Endothelial cell of umbilical vein (primary cell): ENCODE results near the gene HCFC1. TPM values are rescaled to one million over a fixed set of nuclear protein-coding genes. Genes with fewer than 3 reads are reported as not detected.

Experiments
- BruUV-seq: library from RNA; stranded (reverse); fragments of 400-500 nt; replicated peaks from 2 replicates; lab custom pipeline; 2021; lab: Mats Ljungman, UMichigan
- CTCF ChIA-PET: fragments of 300-600, 350-600 bp; sonication (Branson Sonifier 250); formaldehyde crosslinking; loops from one replicate; lab custom pipeline; 2021; ENCODE audit warnings: antibody characterized with exemption, inconsistent platforms; lab: Charles Lee
- POLR2A ChIA-PET: fragments of 300-600, 350-600 bp; sonication (Branson Sonifier 250); formaldehyde crosslinking; loops from one replicate; lab custom pipeline; 2021; ENCODE audit warnings: antibody characterized with exemption, inconsistent platforms; lab: Charles Lee
- DNase-seq: peaks from one replicate; pipeline ENCODE4 v3.0.0-alpha.2; 2011; ENCODE audit warnings: low read depth, low spot score
- FAIRE-seq: peaks from 2 replicates; lab custom pipeline; 2011; peaks lifted over from hg19 to GRCh38; lab: Jason Lieb, UNC
- H2AFZ ChIP-seq: 2 replicates; pipeline ENCODE4 v1.6.0; 2012; ENCODE audit warnings: low read depth, low read length, control low read depth, inconsistent platforms
- H3K27ac ChIP-seq: 2 replicates; pipeline ENCODE4 v1.5.1; 2011; ENCODE audit warnings: low read depth, mild to moderate bottlenecking, control low read depth, low read length, moderate library complexity; ENCODE audit not compliant: insufficient read depth
- H3K27me3 ChIP-seq, 2 experiments: 2 replicates each; pipeline versions ENCODE4 v1.6.0 to v1.6.1; 2011; ENCODE audit warnings: low read length in 2 of 2, mixed read lengths in 1 of 2; ENCODE audit not compliant: control insufficient read depth in 2 of 2, insufficient read depth in 2 of 2
- H3K36me3 ChIP-seq, 2 experiments: 2 replicates in 1 of 2; 3 replicates in 1 of 2; pipeline ENCODE4 v1.5.1; 2011; ENCODE audit warnings: low read length in 2 of 2, mild to moderate bottlenecking in 1 of 2, moderate library complexity in 1 of 2; ENCODE audit not compliant: control insufficient read depth in 2 of 2, insufficient read depth in 2 of 2; ENCODE audit errors: extremely low read depth in 1 of 2
- H3K4me1 ChIP-seq: 3 replicates; pipeline ENCODE4 v1.5.1; 2011; ENCODE audit warnings: mild to moderate bottlenecking, low read length; ENCODE audit not compliant: control insufficient read depth, insufficient read depth; ENCODE audit errors: extremely low read depth
- H3K4me2 ChIP-seq: 2 replicates; pipeline ENCODE4 v1.6.1; 2011; ENCODE audit warnings: low read length, control low read depth, mixed read lengths; ENCODE audit not compliant: insufficient read depth
- H3K4me3 ChIP-seq, 3 experiments: fragments of 200-600 bp in 1 of 3; sonication (generic), shearing (Covaris generic) in 1 of 3; replicated peaks in 1 of 3; 2 replicates each; pipeline ENCODE4 v1.5.1; 2011 to 2016; ENCODE audit warnings: control low read depth in 3 of 3, low read length in 3 of 3, mild to moderate bottlenecking in 2 of 3, inconsistent platforms in 1 of 3, low read depth in 1 of 3, moderate library complexity in 1 of 3; ENCODE audit not compliant: insufficient read depth in 1 of 3
- H3K79me2 ChIP-seq: 2 replicates; pipeline ENCODE4 v1.6.0; 2012; ENCODE audit warnings: low read length, inconsistent platforms; ENCODE audit not compliant: control insufficient read depth, insufficient read depth
- H3K9ac ChIP-seq: replicated peaks from 2 replicates; pipeline ENCODE3; 2011; ENCODE audit warnings: low read length, control low read depth; ENCODE audit not compliant: insufficient read depth; ENCODE audit errors: extremely low read depth
- H3K9me1 ChIP-seq: replicated peaks from 3 replicates; pipeline ENCODE4 v1.6.0; 2011; ENCODE audit warnings: mild to moderate bottlenecking, low read length; ENCODE audit not compliant: control insufficient read depth, insufficient read depth; ENCODE audit errors: extremely low read depth
- H3K9me3 ChIP-seq: replicated peaks from 2 replicates; pipeline ENCODE4 v1.5.1; 2012; ENCODE audit warnings: low read length, inconsistent platforms; ENCODE audit not compliant: control insufficient read depth, insufficient read depth
- H4K20me1 ChIP-seq: replicated peaks from 2 replicates; pipeline ENCODE3; 2011; ENCODE audit warnings: mild to moderate bottlenecking, low read length; ENCODE audit not compliant: control insufficient read depth, insufficient read depth; ENCODE audit errors: extremely low read depth
- CTCF ChIP-seq, 2 donors: IDR thresholded peaks; 1 replicate in 1 of 2; 2 replicates in 1 of 2; pipeline ENCODE4 v1.5.1; 2011; ENCODE audit warnings: low read length in 2 of 2, mild to moderate bottlenecking in 2 of 2, moderate library complexity in 2 of 2, control low read depth in 1 of 2, inconsistent platforms in 1 of 2, low read depth in 1 of 2; ENCODE audit not compliant: insufficient read depth in 1 of 2; ENCODE audit errors: extremely low read depth in 1 of 2
- EZH2 ChIP-seq: IDR thresholded peaks from 2 replicates; pipeline ENCODE4 v1.6.1; 2012; ENCODE audit warnings: borderline replicate concordance, low read depth, mild to moderate bottlenecking, moderate library complexity, low read length, inconsistent platforms; ENCODE audit not compliant: severe bottlenecking
- FOS ChIP-seq: IDR thresholded peaks from 2 replicates; pipeline ENCODE4 v1.6.1; 2011; ENCODE audit warnings: mild to moderate bottlenecking, low read length, moderate library complexity, borderline replicate concordance; ENCODE audit not compliant: insufficient read depth
- GATA2 ChIP-seq: IDR thresholded peaks from 2 replicates; pipeline ENCODE4 v1.7.0; 2011; ENCODE audit warnings: low read depth, mild to moderate bottlenecking, moderate library complexity, mixed read lengths, low read length; ENCODE audit not compliant: insufficient read length, insufficient read depth
- JUN ChIP-seq: IDR thresholded peaks from 2 replicates; pipeline ENCODE4 v1.6.1; 2011; ENCODE audit warnings: borderline replicate concordance, low read depth; ENCODE audit not compliant: insufficient read length, insufficient read depth
- MAX ChIP-seq: IDR thresholded peaks from 2 replicates; pipeline ENCODE4 v1.6.1; 2011; ENCODE audit not compliant: insufficient read depth, insufficient read length
- MYC ChIP-seq: IDR thresholded peaks from one replicate; pipeline ENCODE4 v1.6.1; 2011; ENCODE audit warnings: mild to moderate bottlenecking, low read depth, low read length
- POLR2A ChIP-seq: IDR thresholded peaks from 2 replicates; pipeline ENCODE4 v1.6.1; 2012; ENCODE audit warnings: low read depth, mild to moderate bottlenecking, control low read depth, low read length
- POLR2AphosphoS5 ChIP-seq: IDR thresholded peaks from 2 replicates; pipeline ENCODE4 v1.6.1; 2012; ENCODE audit warnings: low read depth, mild to moderate bottlenecking, control low read depth, low read length, moderate library complexity; ENCODE audit not compliant: insufficient read depth
- dilution Hi-C: fragments of 300-500 bp; cut with MboI; formaldehyde crosslinking; loops from one replicate; pipeline ENCODE4 v1.15.0; 2019; ENCODE audit warnings: low sequenced_read_pairs; ENCODE audit not compliant: extremely low pct_ligation_motif_present
- intact Hi-C: fragments of 100-400 bp; cut with micrococcal nuclease; formaldehyde crosslinking; loops from one replicate; pipeline ENCODE4 v1.10.0; 2022
- polyA plus RNA-seq, 4 experiments: library from polyadenylated mRNA; depleted of rRNA in 3 of 4; stranded (reverse) in 3 of 4; unstranded in 1 of 4; fragments of >200 nt; gene quantifications; 2 replicates each; pipeline versions ENCODE4 v1.2.1 to v1.2.3, GENCODE V29; 2011 to 2012; ENCODE audit warnings: missing spikeins in 1 of 4
- total RNA-seq: library from RNA; stranded (reverse); gene quantifications from 2 replicates; pipeline ENCODE4 v1.2.3, GENCODE V29; 2021

The HCFC1 gene
- total and polyA plus RNA-seq, 2 donors (not counting 3 experiments of a cell fraction or from before 2014, with no cell fraction given): 15.9 to 85.9 TPM

GRCh38 chrX:153927922-153928760 is 43.5 kb downstream of the HCFC1 start:
- Histone ChIP-seq H3K36me3 (peaks cover 0 to 14% of the 10 kb centered on the region in 2 experiments), H4K20me1 (no peaks in the 10 kb centered on the region), H2AFZ (no peak overlapping the region), H3K27me3 (no peaks in the 10 kb centered on the region), H3K4me1 (peaks cover 44% of the 10 kb centered on the region), H3K9me1 (no peaks in the 10 kb centered on the region), H3K79me2 (peaks cover 18% of the 10 kb centered on the region), H3K4me2 (peak overlapping the region; percentile 77), H3K27ac (peak overlapping the region; percentile 100), H3K4me3 (peak overlapping the region in 2 of 3 experiments; percentile 44 to 49), H3K9ac (peak overlapping the region; percentile 96), H3K9me3 (no peaks in the 10 kb centered on the region)
- FAIRE-seq (peak; percentile 100), DNase-seq (peak; percentile 98)
- intact Hi-C loops (loop anchor here (1.0 kb wide), 3 partner anchors 19 to 164 kb away; partner anchors contain the start of genes PLXNB3 and TMEM187), dilution Hi-C loops (no loop called here)
- TF ChIP-seq MYC: no peak
- TF ChIP-seq POLR2A: no peak
- peak; percentile 83 for TF ChIP-seq MAX
- TF ChIP-seq POLR2AphosphoS5: peak; percentile 84
- no peak for TF ChIP-seq JUN
- TF ChIP-seq GATA2: no peak
- TF ChIP-seq CTCF (IDR thresholded peaks at IDR 0.05; ENCODE audit: extremely low read depth in 1 of 2, insufficient read depth in 1 of 2, low read depth in 1 of 2, low read length in 2 of 2): no peak
- TF ChIP-seq EZH2: no peak
- no peak for TF ChIP-seq FOS
- CTCF ChIA-PET: interaction anchor here (1.6 to 9.0 kb wide), 2 partner anchors 12 to 20 kb away, joined by 3 to 253 read pairs; partner anchors contain the start of gene RENBP
- no TSS peak for BruUV-seq
- POLR2A ChIA-PET: interaction anchor here (0.6 to 1.6 kb wide), 3 partner anchors 19 to 441 kb away, joined by 3 to 5 read pairs (median 4); no protein-coding TSS in a partner anchor
